Activated CD8-positive, alpha-beta memory T cell treated with anti-CD3 and anti-CD28 coated beads, Interleukin-2, amount 10 ng/mL, durations not matched to agents 7 days and 5 days (primary cell): ENCODE data around the gene ARL4A. TPM values are rescaled to one million over a fixed set of nuclear protein-coding genes. Genes with fewer than 3 reads are reported as not detected.

ENCODE experiments used
- total RNA-seq, 2 experiments: library from RNA; stranded (reverse); gene quantifications; one replicate each; pipeline ENCODE4 v1.2.3, GENCODE V29; 2021

Gene ARL4A
- total RNA-seq, 2 experiments from 2014 or later, result 14.5 to 16.0 TPM

Other genes with a start within 250 kb of the ARL4A start
- gene SCIN, start 116.9 kb upstream of the ARL4A start, total RNA-seq, result 1 to 10 TPM; 1.0 to 1.4 TPM